ENCODE results near the gene CANT1. TPM values are rescaled to one million over a fixed set of nuclear protein-coding genes. Genes with fewer than 3 reads are reported as not detected.

Gene CANT1
- total and polyA plus RNA-seq, 2 of the 13 experiments (the other 11 are each of a cell fraction or from before 2014, with no cell fraction given) = 34.1 to 42.1 TPM

DNA sequence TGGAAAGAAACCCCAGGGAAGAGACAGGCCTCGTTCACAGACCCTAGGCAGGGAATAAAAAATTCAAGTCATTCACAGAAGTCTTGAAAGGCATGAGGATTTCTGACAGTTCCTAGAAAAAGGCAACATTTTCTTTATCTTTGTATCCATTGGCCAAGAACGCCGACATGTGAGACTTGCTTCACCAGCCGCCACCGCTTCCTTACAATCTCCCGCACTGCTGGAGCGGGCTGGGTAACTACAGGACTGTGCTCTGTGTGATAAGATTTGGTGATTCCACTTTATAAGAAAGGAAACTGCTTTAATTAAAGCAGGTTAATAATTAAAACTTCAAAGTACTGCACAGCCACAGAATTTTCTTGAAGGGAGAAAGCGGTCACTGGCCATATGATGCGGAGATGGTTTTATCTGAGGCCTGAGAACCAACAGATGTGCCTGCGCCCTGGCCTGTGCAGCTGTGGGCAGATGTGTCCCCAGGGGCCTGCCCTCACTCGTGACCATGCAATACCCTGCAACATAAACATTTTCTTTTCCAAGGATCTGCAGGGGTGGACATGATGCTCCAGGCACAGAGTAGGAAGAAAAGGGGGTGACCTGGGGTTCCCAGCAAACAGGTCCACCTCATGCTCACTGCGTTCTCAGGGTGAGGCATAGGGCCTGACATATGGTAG, 16.9 kb downstream of the CANT1 start:
- Histone ChIP-seq H3K36me3 (replicated peaks in 1 of 2; ENCODE audit: control insufficient read depth in 1 of 2, insufficient read depth in 2 of 2, low read length in 2 of 2) (peaks cover 26 to 44% of the 10 kb centered on the region in 2 experiments), H3K4me1 (ENCODE audit: insufficient read depth, low read length) (no peaks in the 10 kb centered on the region), H3K9me3 (ENCODE audit: low read length) (no peaks in the 10 kb centered on the region), H3K27ac (ENCODE audit: extremely low read length, insufficient read depth, low read length) (no peak overlapping the region), H3K9ac (ENCODE audit: insufficient read depth, low read depth, low read length) (no peak overlapping the region), H2AFZ (ENCODE audit: low read length) (no peak overlapping the region), H3K4me3 (replicated peaks in 1 of 3; ENCODE audit: insufficient read depth in 1 of 3, low read depth in 2 of 3, low read length in 3 of 3) (no peak overlapping the region), H3K79me2 (ENCODE audit: insufficient read depth, low read length) (peaks cover 2% of the 10 kb centered on the region), H4K20me1 (ENCODE audit: insufficient read depth, low read length) (no peaks in the 10 kb centered on the region; the same call in 1 of the 2 replicates), H3K27me3 (ENCODE audit: control insufficient read depth in 1 of 2, insufficient read depth in 2 of 2, low read length in 2 of 2) (no peaks in the 10 kb centered on the region), H3K4me2 (ENCODE audit: low read depth, low read length) (no peak overlapping the region)
- intact Hi-C loops (cut with micrococcal nuclease; ENCODE audit: unreplicated experiment) (loop anchor here (2.0 kb wide), 1 partner anchor 52 kb away; no protein-coding TSS in a partner anchor), in situ Hi-C loops (cut with HindIII; ENCODE audit: extremely low pct_ligation_motif_present, low pct_unique_long_range_greater_than_20kb) (no loop called here)
- DNase-seq (ENCODE audit: low spot score) (no peak), ATAC-seq (no peak; the same call in 2 of the 3 replicates), FAIRE-seq (no peak)
- TF ChIP-seq TEAD3 (CRISPR knock-in tag; optimal IDR thresholded peaks at IDR 0.05; ENCODE audit: borderline replicate concordance) = no peak
- no peak for TF ChIP-seq IKZF1 (IDR thresholded peaks at IDR 0.05)
- TF ChIP-seq GATA4 (IDR thresholded peaks at IDR 0.05; ENCODE audit: borderline replicate concordance, low read depth) = no peak
- TF ChIP-seq SAP130 (CRISPR knock-in tag; IDR thresholded peaks at IDR 0.05; ENCODE audit: low read depth) = no peak
- TF ChIP-seq, protein P1, sequence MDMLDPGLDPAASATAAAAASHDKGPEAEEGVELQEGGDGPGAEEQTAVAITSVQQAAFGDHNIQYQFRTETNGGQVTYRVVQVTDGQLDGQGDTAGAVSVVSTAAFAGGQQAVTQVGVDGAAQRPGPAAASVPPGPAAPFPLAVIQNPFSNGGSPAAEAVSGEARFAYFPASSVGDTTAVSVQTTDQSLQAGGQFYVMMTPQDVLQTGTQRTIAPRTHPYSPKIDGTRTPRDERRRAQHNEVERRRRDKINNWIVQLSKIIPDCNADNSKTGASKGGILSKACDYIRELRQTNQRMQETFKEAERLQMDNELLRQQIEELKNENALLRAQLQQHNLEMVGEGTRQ (IDR thresholded peaks at IDR 0.05; ENCODE audit: low read depth, low read length) = no peak
- TF ChIP-seq, protein P1 (CRISPR knock-in tag; IDR thresholded peaks at IDR 0.05; ENCODE audit: borderline replicate concordance) = no peak
- TF ChIP-seq NBN (conservative IDR thresholded peaks at IDR 0.05) = no peak
- TF ChIP-seq GATAD2A (CRISPR knock-in tag; IDR thresholded peaks at IDR 0.05) = no peak
- TF ChIP-seq, protein P2, sequence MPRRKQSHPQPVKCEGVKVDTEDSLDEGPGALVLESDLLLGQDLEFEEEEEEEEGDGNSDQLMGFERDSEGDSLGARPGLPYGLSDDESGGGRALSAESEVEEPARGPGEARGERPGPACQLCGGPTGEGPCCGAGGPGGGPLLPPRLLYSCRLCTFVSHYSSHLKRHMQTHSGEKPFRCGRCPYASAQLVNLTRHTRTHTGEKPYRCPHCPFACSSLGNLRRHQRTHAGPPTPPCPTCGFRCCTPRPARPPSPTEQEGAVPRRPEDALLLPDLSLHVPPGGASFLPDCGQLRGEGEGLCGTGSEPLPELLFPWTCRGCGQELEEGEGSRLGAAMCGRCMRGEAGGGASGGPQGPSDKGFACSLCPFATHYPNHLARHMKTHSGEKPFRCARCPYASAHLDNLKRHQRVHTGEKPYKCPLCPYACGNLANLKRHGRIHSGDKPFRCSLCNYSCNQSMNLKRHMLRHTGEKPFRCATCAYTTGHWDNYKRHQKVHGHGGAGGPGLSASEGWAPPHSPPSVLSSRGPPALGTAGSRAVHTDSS (CRISPR knock-in tag; conservative IDR thresholded peaks at IDR 0.05) = no peak
- no peak for TF ChIP-seq SP2 (CRISPR knock-in tag; IDR thresholded peaks at IDR 0.05)
- no peak for TF ChIP-seq FOXM1 (CRISPR knock-in tag; IDR thresholded peaks at IDR 0.05)
- no peak for TF ChIP-seq ZNF331 (CRISPR knock-in tag; IDR thresholded peaks at IDR 0.05)
- WGBS (ENCODE audit: low lambda C conversion rate) = 91% methylated on average over 12 of the region's 12 CpGs
- no TSS peak for BruUV-seq (replicated peaks)
- CTCF ChIA-PET (ENCODE audit: low intra/inter-chr PET ratio, low total read pairs) = interaction anchor here (0.5 to 1.8 kb wide), 4 partner anchors 13 to 401 kb away, joined by 3 to 9 read pairs (median 6); no protein-coding TSS in a partner anchor
- POLR2A ChIA-PET = no interaction called here
